GM10266 (cell line): Measurements from ENCODE around the gene OR5M3.

ENCODE experiments used
- DNase-seq: peaks from one replicate; pipeline ENCODE4 v3.0.0; 2012; ENCODE audit errors: extremely low spot score
- CTCF ChIP-seq: IDR thresholded peaks from 2 replicates; pipeline ENCODE4 v1.5.1; 2012; ENCODE audit warnings: mild to moderate bottlenecking, low read depth; ENCODE audit not compliant: control insufficient read depth, insufficient read depth; ENCODE audit errors: missing control alignments

OR5M3 gene

DNA sequence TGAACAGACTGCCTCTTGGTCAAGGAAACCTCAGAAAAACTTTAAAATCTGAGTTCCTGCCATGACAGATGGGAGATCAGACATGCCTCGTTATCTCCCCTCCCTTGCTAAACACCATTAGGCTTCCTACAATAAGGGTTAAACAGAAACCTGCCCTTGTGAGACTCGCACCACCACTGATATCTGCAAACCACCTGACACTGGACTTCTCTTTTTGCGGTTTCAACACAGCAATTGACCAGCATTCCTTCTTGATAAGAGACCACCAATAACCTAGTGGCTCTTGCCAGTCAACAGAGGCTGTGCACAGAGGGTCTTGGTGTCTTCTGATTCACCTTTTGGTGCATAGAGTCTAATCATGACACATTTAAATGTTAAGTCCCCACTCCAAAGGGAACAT, 13.6 kb upstream of the OR5M3 start:
- no peak for DNase-seq
- no peak for TF ChIP-seq CTCF

- DNase-seq = no peak
- no peak for TF ChIP-seq CTCF
Measured at GRCh38 chr11:56474729-56475235, 1.6 kb upstream of the OR5M3 start.

- TF ChIP-seq CTCF = no peak
- DNase-seq = no peak
Measured at GRCh38 chr11:56457076-56457475, 16.1 kb downstream of the OR5M3 start.

- DNase-seq = no peak
- TF ChIP-seq CTCF = no peak
Measured at GRCh38 chr11:56453521-56453920, 19.6 kb downstream of the OR5M3 start.
